Activated CD4-positive, alpha-beta T cell treated with anti-CD3 and anti-CD28 coated beads, Interleukin-2, amount 50 U/mL, for 4 hours (primary cell): Measurements from ENCODE around the gene LRP1B.
"Not testable (repeated sequence)": the region's sequence is repeated elsewhere in the genome, so short reads cannot be mapped to it uniquely, and the experiment has no call there.

Experiments
- DNase-seq, 2 experiments: peaks; one replicate each; pipeline ENCODE4 v3.0.0-alpha.2; 2020

LRP1B gene

DNA sequence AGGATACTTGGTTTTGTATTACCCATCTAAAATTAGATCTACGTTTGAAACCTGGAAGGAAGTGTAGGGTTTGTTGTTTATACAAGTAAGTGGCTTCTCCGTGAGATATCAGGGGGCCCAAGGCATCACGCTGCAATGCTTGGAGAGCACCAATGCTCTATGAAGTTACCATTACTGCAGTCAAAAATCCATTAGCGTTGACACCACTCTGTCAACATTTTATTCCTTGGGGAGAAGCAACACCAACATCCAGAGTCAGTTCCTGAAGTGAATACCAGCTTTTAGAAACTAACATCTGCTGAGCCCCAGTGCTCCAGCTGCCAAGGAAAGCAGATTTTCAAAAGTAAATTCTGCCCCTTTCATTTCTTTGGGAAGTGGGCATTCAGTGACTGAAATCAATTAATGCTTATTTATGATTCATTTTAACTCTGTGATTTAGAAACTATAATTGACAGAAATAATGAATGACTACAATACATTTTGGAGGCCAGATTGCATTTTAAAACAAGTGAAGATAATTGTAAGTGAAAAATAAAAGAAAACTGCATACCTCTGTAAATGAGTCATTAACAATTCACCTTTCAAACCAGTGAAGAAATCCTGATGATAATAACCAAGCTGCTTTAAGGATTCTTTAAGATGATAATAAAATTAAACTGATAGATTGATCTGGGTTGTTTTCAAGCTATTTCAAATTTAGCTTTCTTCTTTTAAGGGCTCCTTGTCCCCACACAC is 30.5 kb downstream of the LRP1B start:
- DNase-seq: no peak

DNA sequence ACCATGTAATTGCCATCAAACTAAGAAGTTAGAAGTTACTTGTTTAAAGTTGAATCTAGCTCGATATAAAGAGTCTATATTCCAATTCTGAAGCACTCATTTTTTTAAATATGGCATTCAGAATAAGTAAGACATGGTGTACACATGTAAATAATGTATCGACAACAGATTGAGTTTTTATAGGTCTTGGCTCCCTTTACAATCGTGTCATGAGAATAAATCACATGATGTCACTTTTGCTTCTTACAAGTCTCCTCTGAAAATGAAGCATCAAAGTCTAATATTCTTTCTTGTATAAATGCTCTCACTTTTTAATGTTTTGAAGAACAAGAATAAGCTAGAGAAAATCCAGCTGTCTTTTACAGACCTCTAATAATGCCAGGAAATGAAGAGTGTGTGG is 33.1 kb downstream of the LRP1B start:
- DNase-seq: no peak

- DNase-seq: no peak
These were observed 35.2 kb downstream of the LRP1B start for GRCh38 chr2:142095647-142096046.

DNA sequence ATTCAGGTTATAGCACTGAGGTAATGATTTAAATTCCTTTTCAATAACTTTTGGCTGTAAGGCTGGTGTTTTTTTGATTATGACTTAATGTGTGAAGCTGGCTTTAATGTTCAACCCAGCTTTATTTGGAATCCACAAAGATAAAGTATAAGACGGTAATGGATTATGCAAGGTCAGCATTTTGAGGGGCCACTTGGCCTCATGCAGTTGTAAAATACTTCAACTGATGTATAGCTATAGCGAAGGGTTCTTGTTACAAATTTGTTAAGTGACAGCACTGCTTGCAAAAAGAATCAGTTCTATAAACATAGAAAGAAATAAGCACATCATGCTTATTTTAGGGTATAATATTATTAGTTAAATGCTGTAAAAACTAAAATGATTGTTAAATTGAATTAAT is 36.6 kb downstream of the LRP1B start:
- DNase-seq: no peak

DNA sequence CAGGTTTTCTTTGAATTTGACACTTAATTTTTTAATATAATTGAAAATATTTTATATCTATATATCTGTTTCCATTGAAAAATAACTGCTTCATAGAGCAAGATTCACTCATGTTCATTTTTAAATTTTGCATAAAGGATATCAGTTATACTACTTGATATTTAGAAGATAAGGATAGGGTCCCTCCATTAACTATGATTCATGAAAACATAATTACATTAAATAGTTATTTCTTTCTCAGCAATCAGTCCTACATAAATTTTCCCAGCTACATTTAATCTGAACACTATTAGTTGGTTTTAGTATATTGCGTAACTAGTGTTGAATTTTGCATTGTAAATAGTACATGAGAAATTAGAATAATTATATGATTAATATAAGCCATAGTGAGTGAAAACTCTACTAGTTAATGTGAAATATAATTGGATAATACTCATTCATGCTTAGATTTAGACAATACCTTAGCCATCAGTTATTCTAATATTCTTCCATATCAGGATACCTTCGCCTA is 42.7 kb downstream of the LRP1B start:
- no peak for DNase-seq

DNA sequence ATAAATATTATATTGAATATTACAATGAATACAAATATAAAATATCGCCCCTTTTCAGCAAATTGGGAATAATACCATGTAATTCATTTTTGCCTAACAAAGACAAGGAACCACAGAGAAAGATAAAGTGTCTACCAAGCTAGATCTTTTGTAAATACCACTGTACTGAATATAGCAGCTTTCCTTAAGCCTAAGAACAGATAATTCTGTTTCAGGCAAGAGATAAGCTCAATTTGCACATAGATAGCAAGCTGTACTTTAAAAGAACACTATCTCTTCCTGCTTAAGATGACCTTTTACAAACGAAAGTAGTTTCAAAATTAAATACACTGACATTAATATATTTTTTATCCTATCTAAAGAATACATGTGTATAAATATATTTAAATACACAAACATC is 43.2 kb downstream of the LRP1B start:
- not testable (repeated sequence) for DNase-seq

DNA sequence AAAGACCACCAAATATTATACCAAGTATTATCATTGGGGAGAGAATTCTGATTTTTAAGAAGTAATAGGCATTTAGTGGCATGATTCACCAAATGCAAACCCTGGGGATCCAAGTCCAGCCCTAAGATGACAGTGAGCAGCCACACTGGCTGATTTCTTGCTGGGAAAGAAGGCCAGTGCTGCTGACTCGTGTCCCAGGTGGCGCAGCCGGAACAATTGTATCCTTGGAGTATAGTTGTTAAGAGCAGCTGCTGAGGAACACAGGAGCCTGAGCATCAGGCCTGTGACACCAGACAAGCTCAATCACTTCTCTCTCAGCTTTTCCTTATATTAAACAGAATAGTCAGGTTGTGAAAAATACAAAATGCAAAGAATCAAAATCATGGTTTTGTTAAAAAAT is 48.4 kb downstream of the LRP1B start:
- no peak for DNase-seq

GRCh38 chr2:142076317-142076716 is 54.5 kb downstream of the LRP1B start:
- DNase-seq: no peak

DNA sequence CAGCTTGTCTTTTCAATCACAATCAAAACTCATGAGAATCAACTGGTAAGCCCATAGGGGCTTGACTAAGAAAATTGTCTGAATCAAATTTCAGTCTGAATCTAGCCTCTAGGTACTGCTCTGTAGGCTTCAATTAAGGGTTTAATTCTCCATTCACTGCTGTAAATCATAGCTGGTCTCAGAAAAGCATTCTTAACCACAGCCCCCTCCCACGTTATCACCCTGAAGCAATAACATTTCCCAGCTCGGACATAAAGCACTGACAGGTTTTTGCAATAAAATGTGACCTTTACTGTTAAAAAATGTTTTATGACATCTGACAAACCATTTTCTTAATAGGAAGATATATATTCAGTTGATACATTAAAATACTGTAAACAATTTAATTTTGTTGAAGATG is 55.0 kb downstream of the LRP1B start:
- DNase-seq: no peak

DNA sequence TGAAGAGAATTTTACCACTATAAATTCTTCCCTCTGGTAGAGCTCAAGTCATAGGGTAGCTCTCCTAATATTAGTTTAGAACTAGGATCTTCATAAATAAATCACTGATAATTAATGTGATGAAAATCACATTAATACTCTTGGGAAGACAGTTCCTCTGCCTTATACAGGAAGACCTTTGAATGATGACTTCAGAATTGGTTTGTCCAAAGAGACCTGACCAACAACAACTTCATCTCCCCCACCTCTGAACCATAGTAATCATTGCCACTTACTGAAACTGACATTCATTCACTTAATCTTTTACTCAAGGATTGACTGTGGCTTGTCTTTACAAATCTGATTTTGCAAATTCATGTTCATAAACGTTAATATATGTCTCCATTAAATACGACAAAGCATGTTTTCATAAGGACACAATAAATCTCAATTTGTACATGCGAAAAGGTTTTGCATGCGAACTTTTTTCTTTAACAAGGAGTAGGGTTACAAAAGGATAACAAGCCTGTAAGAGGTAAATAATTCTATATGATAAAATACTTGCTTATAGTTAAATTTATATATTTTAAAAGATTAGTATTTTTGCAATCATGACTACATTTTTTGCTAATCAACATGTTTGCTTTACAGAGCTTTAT is 61.4 kb downstream of the LRP1B start:
- no peak for DNase-seq

DNA sequence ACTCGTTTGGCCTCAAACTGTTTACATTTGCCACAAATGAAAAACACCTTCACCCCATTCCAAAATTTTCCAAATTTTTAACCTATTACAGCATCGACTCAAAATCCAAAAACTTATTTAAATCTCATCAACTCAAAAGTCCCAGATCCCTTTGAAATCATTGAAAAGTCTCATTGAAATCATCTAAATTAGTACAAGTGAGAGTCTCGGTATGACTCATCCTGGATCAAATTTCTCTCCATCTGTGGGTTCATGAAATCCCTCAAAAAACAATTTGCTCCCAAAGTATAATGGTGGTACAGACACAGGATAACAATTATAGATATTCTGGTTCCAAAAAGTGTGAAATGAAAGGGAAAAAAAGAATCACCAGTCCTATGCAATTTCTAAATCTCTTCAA is 65.1 kb downstream of the LRP1B start:
- DNase-seq: no peak

DNA sequence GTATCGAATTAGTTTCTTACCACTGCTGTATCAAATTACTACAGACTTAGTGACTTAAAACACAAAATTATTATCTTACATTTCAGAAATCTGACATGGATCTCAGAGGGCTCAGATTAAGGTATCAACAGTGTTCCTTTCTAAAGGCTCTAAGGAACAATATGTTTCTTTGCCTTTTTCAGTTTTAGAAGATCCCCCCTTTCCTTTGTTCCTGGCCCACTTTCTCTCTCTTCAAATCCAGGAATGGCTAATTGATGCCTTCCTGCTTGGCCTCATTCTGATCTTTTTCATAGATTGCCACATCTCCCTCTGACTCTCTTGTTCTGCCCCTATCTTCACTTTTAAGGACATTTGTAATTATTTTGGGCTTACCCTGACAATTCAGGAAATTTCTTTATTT is 65.7 kb downstream of the LRP1B start:
- no peak for DNase-seq

GRCh38 chr2:142061733-142062132 is 69.1 kb downstream of the LRP1B start:
- no peak for DNase-seq

DNA sequence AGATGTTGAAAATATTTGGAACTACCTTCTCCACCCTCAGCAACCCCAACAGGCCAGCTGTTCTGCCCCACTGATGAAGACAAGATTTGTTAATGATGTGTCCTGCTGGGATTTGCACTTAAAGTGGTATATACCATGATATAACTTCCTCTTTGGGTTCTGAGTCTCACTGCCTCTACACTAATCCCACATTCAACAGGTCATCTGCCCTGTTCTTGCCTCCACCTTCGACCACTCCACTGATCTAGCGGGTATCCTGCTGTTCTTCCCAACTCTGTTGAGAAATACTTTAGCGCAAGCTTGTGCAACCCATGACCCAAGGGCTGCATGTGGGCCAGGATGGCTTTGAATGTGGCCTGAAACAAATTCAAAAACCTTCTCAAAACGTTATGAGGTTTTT is 72.7 kb downstream of the LRP1B start:
- DNase-seq: no peak

DNA sequence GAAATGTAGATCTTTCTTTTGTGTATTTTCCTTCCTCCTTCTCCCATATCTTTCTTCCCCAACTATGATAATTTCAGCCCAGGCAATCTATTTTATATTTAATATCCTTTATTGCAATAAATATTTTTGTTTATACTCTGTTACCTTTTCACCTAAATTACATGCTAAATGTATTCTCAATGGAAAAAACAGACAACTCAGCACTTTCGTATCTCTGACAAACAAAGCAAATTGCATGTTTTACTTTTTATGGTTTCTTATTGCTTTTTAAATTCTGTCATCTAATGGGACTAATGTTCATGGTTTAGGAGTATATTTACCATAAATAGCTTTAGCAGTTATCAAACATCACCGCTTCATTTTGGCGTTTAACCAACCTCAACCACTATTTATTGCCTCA is 74.0 kb downstream of the LRP1B start:
- DNase-seq: no peak

- no peak for DNase-seq
These were observed 78.5 kb downstream of the LRP1B start for GRCh38 chr2:142052220-142052863.

- DNase-seq: no peak
These were observed 82.2 kb downstream of the LRP1B start for GRCh38 chr2:142048581-142048980.

DNA sequence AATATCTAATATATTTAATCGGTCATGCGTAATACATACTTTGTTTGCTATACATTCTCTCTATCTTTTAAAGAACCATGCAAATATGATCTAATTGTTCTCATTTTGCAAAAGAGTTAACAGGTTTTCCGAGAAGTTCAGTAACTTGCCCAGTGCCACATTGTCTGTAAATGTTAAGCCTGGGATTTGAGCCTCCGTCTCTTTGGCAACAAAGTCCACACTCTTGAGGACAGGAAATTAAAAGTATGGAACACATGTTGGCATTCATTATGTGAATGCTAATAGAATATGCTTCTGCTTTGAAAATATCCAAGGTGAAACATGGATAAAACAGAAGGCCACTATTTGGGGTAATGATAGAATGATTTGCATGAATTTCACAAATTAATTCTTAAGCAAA is 85.2 kb downstream of the LRP1B start:
- DNase-seq: no peak

GRCh38 chr2:142044197-142044596 is 86.6 kb downstream of the LRP1B start:
- DNase-seq: no peak

DNA sequence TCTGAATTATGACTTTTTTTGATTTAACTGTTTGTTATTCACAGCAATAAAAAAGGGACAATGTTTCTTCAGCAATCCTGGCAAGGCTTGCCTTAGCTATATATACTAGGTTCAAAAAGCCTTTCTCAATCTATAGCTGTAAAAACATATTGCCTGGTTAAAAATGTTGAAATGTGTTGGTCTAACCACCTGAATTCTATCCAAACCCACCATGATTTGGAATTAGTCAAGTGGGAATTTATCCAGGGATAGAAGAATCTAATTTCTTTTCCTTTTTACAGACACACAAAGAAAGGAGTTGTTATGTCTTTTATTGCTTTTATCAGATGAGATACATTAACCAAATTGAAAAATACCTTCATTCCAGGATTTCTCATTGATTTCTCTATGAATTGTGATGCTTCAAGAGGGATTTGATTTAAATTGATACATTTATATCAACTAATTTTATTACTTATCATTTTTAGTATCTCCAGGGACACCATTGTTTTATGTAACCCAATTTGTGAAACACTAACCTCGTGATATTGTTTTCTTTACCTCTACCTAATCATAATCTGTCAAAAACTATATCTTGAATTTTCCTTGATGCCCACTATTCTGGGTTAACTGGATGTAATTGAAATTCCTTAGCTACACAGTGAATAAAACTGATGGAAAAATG is 88.1 kb downstream of the LRP1B start:
- no peak for DNase-seq

DNA sequence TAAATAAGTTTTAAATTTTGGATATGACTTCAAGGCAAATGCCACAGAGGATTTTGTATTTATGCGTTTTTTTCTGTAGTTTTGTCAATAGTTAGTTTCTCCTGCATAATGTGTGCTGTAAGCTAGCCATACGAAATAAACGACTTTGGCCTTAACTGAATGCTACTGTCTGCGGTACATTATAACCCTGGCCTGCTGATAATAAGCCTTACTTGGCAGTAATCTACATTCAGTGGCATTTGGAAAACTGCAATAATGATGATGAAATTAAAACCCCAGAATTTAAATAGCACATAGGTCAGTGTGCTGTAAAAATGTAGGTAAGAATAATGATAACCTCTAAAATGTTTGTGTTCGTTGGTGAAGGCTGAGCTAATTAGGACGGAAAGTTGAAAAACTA is 88.8 kb downstream of the LRP1B start:
- no peak for DNase-seq

DNA sequence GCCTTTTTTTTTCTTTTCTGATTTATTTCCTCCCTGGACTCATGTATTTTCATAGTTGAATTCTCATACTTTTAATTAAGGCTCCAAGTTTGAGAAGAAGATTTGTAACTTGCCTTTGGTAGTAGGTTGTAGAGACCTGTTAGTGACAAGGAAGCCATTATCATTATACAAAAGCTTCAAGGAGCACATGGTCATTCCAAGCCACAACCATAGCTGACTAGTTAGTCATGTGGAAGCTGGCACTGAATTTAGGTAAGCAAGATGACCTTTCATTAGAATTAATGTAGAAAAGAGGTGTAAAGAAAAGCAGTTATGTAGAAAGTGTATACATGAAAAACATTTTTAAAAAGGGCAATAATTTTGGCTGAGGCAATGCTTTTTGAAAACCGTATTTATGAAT is 89.7 kb downstream of the LRP1B start:
- DNase-seq: no peak

DNA sequence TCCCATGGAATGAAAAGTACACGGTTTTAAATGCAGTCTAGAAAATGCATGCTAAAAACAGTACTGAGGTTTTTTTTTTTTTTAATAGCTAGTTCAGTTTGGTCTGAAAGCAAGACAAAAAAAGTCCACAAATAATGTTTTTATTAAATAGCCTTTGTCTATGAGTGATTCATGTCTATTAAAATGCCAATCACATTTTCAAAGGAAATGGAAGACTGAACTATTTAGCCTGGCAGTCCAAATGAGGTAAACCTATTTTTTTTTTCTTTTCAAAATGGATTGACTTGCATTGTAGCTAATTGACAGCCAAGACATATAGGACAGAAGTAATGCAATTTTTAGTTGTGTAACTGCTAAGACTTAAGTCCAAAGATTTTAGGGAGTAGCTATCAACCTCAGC is 90.3 kb downstream of the LRP1B start:
- no peak for DNase-seq

DNA sequence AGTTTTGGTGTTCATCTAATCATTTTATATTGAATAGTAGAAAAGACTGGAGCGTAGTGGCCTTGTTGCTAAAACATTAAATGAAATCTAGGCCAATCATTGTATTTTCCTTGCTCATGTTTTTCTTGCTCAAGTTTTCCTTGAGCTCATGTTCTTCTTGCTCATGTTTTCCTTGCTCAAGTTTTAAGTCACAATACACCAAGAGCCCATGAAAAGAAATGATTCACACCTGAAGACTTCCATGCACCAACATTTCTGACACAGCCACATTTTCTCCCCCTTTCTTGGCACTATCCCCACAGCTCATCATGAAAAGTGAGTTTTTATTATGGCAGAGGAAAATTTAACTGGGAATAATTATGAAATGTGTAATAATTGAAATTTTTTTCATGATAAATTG is 92.0 kb downstream of the LRP1B start:
- no peak for DNase-seq
